Measurements from ENCODE around the gene GPR173.

GPR173 gene

GRCh38 chrX:53088136-53088974 lies 39.8 kb downstream of the GPR173 start:
- peak; percentile 50 to 68 (median 59) for DNase-seq (ENCODE audit: low read depth in 3 of 3, low spot score in 1 of 3)

DNA sequence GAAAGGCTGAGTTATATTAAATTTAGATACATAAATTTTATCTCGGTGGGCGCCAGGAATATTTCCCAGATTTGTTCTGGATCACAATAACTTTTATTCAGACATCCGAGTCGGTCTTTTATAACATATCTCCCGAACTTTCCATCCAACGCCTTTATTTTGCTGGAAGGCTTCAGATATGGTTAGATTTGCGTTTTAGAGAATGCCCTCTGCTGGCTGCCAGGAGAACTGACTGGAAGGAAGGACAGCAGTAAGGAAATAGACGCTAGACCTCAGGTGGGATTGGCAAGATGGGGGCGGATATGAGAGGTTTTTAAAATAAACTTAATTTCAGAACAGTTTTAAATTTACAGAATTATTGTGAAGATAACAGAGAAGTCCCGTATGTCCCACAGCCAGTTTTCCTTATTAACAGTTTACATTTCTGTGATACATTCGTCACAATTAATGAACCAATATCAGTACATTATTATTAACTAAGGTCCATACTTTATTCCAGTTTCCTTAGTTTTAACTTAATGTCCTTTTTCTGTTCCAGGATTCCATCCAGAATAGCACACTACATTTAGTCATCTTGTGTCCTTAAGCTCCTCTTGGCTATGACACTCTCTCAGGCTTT lies 40.7 kb downstream of the GPR173 start:
- no peak for DNase-seq (ENCODE audit: low read depth in 3 of 3, low spot score in 1 of 3)

- no peak for DNase-seq (ENCODE audit: low read depth in 3 of 3, low spot score in 1 of 3)
These were observed 41.3 kb downstream of the GPR173 start for GRCh38 chrX:53089925-53090324.

DNA sequence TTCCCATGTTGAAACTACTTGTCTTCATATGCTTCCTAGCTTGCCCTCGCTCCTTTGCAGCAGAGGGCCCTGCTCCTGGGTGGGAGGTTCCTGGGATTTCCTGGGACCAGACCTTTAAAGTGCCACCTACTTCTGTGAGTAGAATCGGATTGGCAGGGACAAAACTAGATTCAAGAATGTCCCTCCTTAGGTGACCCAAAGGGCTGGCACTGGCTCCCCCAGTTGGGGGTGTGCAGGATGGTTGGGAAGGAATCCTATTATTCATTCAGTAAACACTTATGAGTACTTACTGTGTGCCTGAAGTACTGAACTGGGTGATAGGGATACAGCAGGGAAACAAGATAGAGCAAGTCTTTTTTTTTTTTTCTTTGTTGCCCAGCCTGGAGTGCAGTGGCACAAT lies 42.8 kb downstream of the GPR173 start:
- no peak for DNase-seq (ENCODE audit: low read depth in 3 of 3, low spot score in 1 of 3)

- peak in 2 of 3 donors; percentile 44 to 59 for DNase-seq (ENCODE audit: low read depth in 3 of 3, low spot score in 1 of 3)
These were observed 44.6 kb downstream of the GPR173 start for GRCh38 chrX:53093177-53093655.

DNA sequence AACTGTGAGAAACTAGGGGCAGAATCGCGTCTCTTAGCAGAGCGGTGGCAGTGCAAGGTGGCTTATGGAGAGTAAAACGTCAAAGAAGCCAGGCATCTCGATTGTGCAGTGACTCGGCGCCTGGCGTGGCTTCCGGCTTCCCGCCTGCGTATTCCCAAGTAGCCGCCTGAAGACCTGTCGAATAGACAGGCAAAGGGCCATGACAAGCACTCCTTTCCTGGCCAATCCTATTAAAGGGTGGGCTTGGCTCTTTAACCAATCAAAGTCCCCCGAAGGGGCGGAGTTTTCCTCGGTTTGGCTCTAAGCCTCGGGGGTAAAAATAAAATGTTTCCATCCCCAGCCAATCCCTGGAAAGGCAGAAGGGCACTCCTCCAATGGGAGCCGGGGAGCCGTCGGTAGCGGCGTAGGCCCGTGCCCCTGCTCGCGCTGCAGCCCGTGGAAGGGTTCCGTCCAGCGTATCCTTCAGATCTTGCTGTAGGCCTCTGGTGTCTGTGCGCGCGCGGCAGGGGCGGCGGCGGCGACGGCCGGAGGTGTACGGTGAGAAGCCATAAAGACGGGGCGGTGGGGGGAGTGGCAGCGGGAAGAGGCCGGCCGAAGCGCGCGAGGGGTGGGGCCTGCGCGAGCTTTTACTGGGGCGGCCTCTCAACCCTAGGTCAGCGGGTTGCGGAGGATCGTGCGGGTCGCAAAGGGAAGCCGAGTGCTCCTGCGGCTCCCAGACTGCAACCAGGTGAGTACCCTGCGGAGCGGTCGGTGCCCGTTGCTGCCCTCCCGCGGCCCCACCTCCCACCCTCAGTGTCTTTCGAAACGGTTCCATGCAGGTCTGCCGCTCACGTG lies 45.4 kb downstream of the GPR173 start, which contains the start of gene KANTR:
KANTR (plus strand) TSS at position 395 of the 834 bp plus-strand sequence. CDS start 30,131 bp downstream, outside the sequence.
- DNase-seq (ENCODE audit: low read depth in 3 of 3, low spot score in 1 of 3) = peak; percentile 39 to 47 (median 42)

GRCh38 chrX:53094582-53094905 lies 46.0 kb downstream of the GPR173 start:
- no peak for DNase-seq (ENCODE audit: low read depth in 3 of 3, low spot score in 1 of 3)

DNA sequence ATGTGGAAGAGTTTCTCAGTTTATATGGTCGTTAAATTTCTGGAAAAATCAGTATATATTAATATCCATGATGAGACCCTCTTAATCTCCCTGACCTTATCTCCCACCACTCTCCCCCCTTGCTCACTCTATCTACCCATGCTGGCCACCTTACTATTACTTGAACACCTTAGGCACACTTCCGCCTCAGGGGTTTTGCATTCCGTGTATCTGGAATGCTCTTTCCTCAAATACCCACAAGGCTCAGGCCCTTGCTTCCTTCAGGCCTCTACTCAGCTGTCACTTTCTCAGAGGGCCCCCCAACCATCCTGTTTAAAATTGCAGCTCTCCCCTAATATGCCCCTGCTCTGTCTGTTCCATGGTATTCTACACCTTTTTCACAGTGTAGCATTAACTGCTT lies 47.2 kb downstream of the GPR173 start:
- no peak for DNase-seq (ENCODE audit: low read depth in 3 of 3, low spot score in 1 of 3)

GRCh38 chrX:53114864-53115549 lies 66.4 kb downstream of the GPR173 start:
- DNase-seq (ENCODE audit: low read depth in 3 of 3, low spot score in 1 of 3) = no peak

- DNase-seq (ENCODE audit: low read depth in 3 of 3, low spot score in 1 of 3) = no peak
These were observed 66.9 kb downstream of the GPR173 start for GRCh38 chrX:53115550-53115874.

GRCh38 chrX:53116101-53116500 lies 67.5 kb downstream of the GPR173 start:
- DNase-seq (ENCODE audit: low read depth in 3 of 3, low spot score in 1 of 3) = no peak

DNA sequence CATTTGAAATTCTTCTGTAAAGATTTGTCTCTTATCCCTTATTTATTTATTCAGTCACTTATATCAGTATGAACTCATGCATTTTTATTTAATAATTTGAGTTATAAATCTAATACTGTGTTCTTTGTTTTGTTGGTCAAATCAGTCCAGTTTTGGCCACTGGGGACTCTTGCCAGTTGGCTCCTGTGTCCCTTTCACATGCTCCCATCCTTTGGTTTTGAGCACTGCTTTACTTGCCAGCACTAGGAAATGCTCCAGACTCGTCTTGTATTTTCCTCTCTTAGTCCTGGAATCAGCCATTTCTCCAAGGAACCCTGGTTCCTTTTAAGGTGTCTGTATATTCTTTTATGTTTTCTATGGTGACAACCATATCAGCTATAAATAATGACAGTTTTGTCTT lies 73.4 kb downstream of the GPR173 start:
- no peak for DNase-seq (ENCODE audit: low read depth in 3 of 3, low spot score in 1 of 3)

- DNase-seq (ENCODE audit: low read depth in 3 of 3, low spot score in 1 of 3) = no peak
These were observed 76.9 kb downstream of the GPR173 start for GRCh38 chrX:53125506-53125905.

- DNase-seq (ENCODE audit: low read depth in 3 of 3, low spot score in 1 of 3) = no peak
These were observed 77.8 kb downstream of the GPR173 start for GRCh38 chrX:53126377-53126776.

GRCh38 chrX:53128097-53128749 lies 79.6 kb downstream of the GPR173 start:
- DNase-seq (ENCODE audit: low read depth in 3 of 3, low spot score in 1 of 3) = no peak

All from stimulated activated CD4-positive, alpha-beta T cell treated with anti-CD3 and anti-CD28 coated beads, TNF-alpha, amount 100 ng/mL, for 1 hour (primary cell).